HG03196 (cell line): ENCODE results near the gene RAP1GAP2.
"Not testable (repeated sequence)": the region's sequence is repeated elsewhere in the genome, so short reads cannot be mapped to it uniquely, and the experiment has no call there.

Source experiments
- ATAC-seq: cut with Tn5 transposase; IDR thresholded peaks from one replicate; pipeline ENCODE4 v1.9.1; 2021; ENCODE audit not compliant: unreplicated experiment

RAP1GAP2 gene

GRCh38 chr17:2785376-2785775 is 10.9 kb upstream of the RAP1GAP2 start:
- not testable (repeated sequence) for ATAC-seq

DNA sequence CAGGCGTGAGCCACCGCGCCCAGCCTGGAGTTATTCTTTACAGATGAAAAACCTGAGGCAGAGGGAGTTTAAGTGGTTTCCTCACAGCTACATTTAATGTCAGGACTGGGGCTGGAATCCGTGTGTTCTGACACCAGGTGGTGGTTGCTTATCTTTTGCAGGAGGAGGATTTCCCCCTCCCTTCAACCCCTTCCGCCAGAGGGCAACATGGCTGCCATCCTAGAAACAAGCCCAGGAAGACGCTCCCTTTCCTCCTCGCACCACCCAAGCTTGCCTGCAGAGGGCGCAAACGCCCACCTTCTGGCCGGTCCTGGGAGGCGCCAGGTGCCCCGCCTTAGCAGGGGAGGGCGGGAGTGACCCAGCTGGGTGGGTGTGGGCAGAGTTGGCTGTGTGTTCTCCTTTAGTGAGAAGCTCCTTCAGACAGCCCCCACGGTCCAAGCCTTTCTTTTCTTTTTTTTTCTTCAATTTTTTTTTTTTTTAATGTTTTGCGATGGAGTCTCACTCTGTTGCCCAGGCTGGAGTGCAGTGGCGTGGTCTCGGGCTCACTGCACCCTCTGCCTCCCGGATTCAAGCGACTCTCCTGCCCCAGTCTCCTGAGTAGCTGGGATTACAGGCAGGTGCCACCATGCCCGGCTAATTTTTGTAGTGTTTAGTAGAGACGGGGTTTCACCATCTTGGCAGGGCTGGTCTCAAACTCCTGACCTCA is 9.9 kb upstream of the RAP1GAP2 start:
- ATAC-seq, result peak; percentile 74

GRCh38 chr17:2789700-2790099 is 6.5 kb upstream of the RAP1GAP2 start:
- no peak for ATAC-seq

DNA sequence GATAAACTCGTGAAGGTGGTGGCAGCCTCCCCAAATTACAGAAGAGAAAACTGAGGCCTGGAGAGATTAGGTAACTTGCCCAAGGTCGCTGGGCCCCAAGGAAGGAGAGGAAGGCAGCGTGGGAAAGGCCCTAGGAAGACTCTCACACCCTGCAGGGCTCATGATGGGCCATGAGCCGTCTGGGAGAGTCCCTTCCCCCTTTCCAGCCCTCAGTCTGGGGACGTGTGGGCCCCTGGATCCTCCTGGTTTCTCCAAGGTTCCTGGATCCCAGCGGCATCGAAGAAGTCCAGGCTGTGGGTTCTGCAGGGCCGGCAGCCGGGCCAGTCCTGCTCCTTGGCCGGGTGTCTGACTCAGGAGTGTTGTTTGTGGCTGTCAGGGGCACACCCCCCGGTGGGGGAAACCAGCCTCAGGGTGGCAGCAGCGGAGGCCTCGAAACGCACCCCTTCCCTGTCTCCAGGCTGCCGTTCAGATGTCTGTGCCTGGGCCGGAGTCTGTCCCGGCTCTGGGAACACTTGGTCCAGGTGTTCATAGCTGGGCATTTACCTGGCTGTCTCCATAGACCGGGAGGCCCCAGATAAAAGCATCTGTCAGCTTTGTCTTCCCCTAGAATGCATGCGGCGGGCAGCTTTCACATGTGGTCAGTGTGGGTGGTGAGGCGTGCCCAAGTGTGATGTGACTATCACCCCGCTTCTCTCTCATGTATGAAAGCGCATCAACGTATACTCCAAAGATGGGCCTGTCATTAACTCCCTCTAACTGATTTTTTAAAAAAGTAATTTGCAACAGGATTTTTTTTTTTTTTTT is 3.7 kb upstream of the RAP1GAP2 start:
- no peak for ATAC-seq

DNA sequence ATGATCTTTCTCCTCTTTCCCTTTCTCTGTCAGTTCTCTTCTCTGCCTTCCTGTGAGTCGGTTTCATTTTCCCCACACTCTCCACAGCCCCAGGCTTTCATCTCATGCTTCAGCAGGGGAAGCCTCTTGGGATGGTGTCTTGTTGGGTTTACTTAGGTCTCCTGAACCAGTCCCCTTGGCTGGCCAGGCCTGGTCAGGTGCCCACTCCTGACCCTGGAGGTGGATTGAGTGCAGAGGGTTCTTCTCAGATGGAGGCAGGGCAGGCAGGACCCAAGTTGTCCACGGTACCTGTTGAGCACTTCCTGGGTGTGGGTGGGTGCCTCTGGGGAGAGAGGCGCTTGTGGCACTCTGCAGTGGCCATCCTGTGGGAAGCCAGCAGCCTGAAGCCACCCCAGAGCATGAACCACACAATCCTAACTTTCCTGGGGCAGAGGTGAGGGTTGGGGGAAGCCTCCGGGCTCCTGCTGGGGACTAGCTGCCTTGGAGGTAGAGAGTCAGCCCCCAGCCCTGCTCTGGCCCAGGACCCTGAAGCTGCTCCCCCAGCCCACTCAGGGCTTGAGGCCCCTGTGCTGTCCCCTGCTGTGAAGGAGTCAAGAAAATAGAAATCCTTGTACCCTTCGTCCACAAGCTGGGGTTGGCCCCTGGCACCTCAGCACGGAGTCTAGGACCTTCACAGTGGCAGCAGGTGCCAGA is 2.0 kb upstream of the RAP1GAP2 start:
- no peak for ATAC-seq

DNA sequence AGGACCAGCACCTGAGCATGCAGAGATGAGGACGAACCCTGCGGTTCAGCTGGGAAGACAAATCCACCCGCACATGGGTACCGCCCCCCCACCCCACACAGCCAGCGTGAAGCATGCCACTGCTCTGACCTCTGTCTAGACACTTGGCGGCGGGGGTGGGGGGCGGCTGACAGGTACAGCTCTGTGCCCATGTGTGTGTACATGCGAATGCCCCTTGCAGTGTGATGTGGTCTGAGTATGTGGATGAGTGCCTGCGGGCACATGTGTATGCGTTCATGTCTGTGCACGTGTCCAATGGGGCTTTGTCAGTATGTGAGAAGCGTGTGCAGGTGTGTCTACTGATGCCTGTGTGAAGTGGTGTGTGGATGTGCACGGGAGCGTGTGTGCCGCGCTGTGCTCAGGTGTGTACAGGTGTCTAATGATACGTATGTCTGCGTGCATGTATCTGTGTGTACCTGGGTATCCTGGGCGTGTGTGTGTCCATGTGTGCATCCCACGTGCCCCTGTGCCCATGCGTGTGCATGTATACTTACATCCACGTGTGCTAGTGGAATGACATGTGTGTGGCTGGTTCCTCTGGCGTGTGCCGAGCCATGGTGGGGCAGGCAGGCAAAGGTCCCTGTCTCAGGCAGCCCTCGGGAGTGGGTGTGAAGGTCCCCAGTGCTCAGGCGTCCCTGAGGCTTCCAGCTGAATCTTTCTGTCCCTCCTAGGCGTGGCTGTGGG is 636 bp upstream of the RAP1GAP2 start:
- no peak for ATAC-seq

- no peak for ATAC-seq
These were observed 988 bp downstream of the RAP1GAP2 start for GRCh38 chr17:2797226-2797625.

DNA sequence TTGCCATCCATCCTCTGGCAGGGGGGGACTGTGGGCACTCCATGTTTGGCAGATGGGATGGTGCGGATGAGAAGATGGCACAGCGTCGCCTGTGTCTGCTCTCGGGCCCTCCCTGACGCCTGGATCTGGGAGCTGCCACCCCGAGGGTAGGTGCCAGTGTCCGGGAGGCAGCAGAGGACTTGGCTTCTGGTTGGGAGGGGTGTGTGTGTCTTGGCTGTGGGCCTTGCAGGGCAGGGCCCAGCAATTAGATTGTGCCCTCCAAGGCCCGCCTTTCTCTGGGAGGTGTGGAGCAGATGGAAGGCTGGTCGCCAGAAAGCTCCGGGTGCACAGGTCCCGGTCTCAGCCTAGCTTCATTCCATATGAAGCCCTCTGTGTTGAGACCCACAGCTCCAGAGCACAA is 1.4 kb downstream of the RAP1GAP2 start:
- ATAC-seq, result no peak

DNA sequence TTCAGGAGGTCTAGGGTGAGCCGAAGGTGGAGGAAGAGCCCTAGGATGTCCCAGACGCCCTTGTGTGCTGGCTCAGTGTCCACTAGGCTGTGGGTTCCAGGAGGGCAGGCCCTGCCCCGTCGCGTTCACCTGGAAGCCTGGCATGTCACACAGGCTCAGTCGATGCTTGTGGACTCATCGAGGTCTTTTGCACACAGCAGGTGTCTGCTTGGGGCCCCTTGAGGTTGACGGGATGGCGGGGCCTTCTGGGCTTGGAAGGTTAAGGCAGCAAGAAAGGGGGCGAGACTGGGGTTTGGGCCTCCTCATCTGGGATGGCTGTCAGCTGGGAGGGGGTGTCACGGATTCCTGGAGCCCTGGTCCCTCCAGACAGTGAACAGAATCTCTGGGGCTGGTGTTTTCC is 1.9 kb downstream of the RAP1GAP2 start:
- ATAC-seq, result no peak

DNA sequence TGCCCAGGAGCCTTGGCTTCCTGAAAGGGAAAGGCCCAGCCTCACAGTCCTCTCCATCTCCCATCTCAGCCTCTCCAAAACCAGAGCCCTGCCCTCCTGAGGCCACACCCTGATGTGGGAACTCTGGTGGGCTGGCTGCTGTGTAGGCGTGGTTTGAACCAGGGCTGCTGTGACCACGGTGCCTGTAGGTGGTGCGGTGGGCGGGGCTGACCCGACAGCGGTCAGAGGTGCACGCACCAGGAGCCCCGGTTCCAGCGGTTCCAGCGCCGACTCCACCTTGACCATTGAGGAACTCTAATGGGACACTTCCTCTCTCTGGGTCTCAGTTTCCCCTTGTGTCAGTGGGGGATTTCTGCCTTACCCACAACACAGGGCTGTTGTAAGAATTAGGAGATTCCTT is 2.4 kb downstream of the RAP1GAP2 start:
- ATAC-seq, result no peak

- ATAC-seq, result no peak
These were observed 3.4 kb downstream of the RAP1GAP2 start for GRCh38 chr17:2799653-2800052.

DNA sequence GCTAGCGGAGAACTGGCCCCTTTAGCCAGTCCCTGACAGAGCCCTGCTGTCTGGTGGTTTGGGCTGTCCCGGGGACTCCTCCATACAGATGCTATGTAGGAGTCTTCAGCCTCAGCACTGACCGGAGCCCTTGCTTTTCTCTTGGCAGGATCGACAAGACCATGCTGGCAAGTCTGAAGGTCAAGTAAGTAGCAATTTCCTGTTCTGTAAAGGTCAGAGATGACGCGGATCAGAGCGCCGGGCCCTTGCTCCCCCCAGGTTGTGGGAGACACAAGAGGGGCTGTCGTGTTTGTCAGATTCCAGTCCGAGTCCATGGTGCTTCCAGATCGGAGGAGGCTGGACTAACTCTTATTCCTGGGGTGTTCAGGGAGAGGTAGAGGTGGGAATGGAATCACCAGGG is 4.1 kb downstream of the RAP1GAP2 start:
- ATAC-seq, result no peak

- ATAC-seq, result no peak
These were observed 5.6 kb downstream of the RAP1GAP2 start for GRCh38 chr17:2801841-2802240.

DNA sequence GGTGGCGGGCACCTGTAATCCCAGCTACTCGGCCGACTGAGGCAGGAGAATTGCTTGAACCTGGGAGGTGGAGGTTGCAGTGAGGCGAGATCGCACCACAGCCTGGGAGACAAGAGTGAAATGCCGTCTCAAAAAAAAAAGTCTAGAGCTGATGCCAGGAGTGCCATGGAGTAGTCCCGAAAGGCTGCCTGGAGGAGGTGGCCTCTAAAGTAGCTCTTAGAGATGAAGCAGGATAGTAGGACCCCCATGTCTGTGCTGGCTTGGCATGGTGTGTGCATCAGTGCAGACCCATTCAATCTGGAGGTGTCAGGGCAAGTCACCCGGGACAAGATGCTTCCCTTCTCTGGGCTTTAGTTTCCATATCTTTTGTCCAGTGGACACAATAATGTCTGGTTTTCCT is 6.3 kb downstream of the RAP1GAP2 start:
- ATAC-seq, result no peak

GRCh38 chr17:2803386-2803785 is 7.1 kb downstream of the RAP1GAP2 start:
- ATAC-seq, result no peak

GRCh38 chr17:2803971-2804370 is 7.7 kb downstream of the RAP1GAP2 start:
- ATAC-seq, result no peak

- ATAC-seq, result no peak
These were observed 8.7 kb downstream of the RAP1GAP2 start for GRCh38 chr17:2804912-2805311.

DNA sequence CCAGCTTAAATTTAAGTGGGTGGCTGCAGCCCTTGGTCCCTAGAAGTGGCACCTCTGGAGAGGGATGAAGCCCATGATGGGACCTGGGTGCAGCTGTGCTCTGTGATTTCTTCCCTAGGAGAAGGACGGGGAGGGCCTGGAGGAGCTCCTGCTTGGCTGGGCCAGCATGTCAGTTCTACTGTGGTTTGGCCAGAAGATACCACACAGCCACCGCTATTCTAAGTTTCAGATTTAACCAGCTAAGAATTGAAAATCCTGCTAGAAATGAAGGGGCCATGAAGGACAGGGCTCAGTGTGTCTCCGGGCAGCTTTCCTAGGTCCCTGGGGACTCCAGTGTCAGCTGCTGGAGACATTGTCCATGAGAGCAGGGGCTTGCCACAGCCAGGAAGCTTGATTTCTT is 9.7 kb downstream of the RAP1GAP2 start:
- no peak for ATAC-seq

DNA sequence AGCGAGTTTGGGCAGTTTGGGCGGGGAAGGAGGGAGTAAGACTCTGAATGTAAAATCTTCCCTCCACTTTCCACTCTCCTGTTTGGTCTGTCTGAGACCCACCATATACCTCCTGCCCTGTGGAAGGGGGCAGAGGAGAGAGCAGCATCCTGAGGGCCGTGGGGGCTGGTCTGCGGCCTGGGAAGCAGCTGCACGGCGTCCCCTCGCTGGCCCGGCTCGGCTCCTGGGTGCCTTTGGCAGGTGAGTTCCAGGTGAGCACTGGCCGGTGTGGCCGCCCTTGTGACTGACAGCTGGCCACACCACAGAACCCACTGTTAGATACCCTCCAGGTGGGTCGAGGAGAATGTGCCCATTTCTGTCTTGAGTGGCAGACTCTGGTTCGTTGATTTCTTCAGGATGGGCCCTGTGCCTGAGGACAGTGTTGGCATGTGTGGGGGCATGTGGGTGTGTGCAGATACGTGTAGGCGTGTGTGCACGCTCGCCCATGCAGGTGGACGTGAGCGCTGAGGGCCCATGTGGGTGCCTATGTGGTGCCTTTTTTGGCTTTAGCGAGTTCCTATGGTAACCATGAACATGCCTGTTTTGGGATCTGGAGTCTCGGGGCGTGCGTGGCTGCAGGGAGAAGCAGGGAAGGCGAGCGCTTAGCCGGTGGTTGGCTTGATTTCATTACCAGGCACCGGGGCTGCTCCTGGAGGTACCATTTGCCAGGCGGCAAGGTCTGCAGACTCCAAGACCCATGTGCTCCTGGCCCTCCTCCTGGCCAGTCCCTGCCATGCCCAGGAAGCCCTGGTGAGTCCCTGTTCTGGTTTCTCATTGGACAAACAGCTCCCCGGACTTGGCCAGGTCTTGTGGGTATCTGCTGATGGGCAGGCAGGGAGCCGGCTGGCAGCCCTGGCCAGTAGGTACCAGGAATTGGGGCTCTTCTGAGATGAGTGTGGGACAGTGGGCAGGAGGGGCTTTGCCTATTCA is 12.4 kb downstream of the RAP1GAP2 start:
- no peak for ATAC-seq

DNA sequence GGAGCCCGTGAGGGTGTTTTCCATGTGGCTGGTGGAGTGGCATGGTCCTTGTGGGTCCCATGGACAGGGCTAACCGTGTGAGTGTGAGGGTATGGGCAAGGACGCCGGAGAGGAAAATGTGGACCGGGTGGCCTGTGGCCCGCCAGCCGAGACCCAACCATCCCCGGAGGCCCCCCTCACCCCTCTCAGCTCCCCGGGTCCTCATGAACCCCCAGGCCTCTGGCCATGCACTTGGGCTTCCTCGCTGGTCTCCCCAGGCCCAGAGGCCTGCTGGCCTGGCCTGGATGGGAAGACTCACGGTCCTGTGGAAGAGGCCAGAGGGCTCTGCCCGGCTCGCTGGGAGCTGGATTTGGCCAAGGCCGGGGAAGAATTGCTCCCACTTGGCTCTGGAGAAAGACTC is 13.1 kb downstream of the RAP1GAP2 start:
- ATAC-seq, result no peak
